Heart left ventricle (tissue), 13 donors: ENCODE data around the gene CNKSR1.

Source experiments
- POLR2A ChIP-seq, 2 donors: fragments of 450-650 bp; IDR thresholded peaks; one replicate each; pipeline ENCODE4 v1.6.1; 2017; ENCODE audit warnings: antibody characterized with exemption in 2 of 2, mild to moderate bottlenecking in 2 of 2, moderate library complexity in 2 of 2
- TF ChIP-seq, protein P1 (sequence below), 12 donors: fragments of 200-600 bp; sonication (generic) in 4 of 12; IDR thresholded peaks; one replicate each; pipeline versions ENCODE4 v1.5.0 to v1.8.0; 2018 to 2022; ENCODE audit warnings: antibody characterized with exemption in 12 of 12, mild to moderate bottlenecking in 5 of 12
- donor health status: ischemic (EF 13 %, LVEDD 7.1; RV severe dilation, severe dysfunction).
- donor health status: DM: no; HTN: yes; CAD: no.
- donor health status: DM: no; HTN: no; CAD: no.
- donor health status: ischemic (EF 25% LVEDD 6.9; RV normal size, moderate dysfunction).
- donor health status: ischemic (EF 25% LVEDD 5.7; RV mildly dilated, moderate dysfunction).
- donor health status: ischemic (EF 35%, LVEDD 5.7; RV mildly dilated, moderate dysfunction).
- donor health status: nonischemic (EF 11% LVEDD 7.7; RV severe dilation, severe dysfunction).
- donor health status: DM: yes; HTN: yes; CAD: no.
- donor health status: PGD.
- donor health status: ischemic (EF 29% LVEDD 5.4; RV normal size, mild dysfunction).
- donor health status: nonischemic (EF 23%, LVEDD 6.1; RV moderate dilation, normal function).

DNA sequence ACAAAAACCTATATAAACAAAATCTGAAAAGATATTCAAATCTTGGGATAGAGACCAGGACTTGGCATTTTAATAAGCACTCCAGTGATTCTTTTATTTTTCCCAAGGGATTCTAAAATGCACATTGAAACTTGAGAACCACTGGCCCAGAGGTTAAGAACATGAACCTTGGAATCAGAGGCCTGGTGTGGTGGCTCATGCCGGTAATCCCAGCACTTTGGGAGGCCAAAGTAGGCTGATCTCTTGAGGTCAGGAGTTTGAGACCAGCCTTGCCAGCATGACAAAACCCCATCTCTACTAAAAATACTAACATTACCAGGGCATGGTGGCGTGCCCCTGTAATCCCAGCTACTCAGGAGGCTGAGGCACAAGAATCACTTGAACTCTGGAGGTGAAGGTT, 43.8 kb downstream of the CNKSR1 start:
- TF ChIP-seq, protein P1, sequence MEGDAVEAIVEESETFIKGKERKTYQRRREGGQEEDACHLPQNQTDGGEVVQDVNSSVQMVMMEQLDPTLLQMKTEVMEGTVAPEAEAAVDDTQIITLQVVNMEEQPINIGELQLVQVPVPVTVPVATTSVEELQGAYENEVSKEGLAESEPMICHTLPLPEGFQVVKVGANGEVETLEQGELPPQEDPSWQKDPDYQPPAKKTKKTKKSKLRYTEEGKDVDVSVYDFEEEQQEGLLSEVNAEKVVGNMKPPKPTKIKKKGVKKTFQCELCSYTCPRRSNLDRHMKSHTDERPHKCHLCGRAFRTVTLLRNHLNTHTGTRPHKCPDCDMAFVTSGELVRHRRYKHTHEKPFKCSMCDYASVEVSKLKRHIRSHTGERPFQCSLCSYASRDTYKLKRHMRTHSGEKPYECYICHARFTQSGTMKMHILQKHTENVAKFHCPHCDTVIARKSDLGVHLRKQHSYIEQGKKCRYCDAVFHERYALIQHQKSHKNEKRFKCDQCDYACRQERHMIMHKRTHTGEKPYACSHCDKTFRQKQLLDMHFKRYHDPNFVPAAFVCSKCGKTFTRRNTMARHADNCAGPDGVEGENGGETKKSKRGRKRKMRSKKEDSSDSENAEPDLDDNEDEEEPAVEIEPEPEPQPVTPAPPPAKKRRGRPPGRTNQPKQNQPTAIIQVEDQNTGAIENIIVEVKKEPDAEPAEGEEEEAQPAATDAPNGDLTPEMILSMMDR (IDR thresholded peaks at IDR 0.05), result no peak
- TF ChIP-seq POLR2A (IDR thresholded peaks at IDR 0.05), result no peak
